ENCODE data around the gene SEMA3E.
"Not testable (repeated sequence)": the region's sequence is repeated elsewhere in the genome, so short reads cannot be mapped to it uniquely, and the experiment has no call there.

The SEMA3E gene

DNA sequence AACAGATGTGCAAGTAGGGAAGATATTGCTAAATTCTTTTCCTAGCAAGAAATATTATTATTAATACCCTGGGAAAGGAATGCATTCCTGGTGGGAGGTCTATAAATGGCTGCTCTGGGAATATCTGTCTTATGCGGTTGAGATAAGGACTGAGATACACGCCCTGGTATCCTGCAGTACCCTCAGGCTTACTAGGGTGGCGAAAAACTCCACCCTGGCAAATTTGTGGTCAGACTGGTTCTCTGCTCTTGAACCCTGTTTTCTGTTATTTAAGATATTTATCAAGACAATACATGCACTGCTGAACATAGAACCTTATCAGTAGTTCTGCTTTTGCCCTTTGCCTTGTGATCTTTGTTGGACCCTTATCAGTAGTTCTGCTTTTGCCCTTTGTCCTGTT, 96.4 kb downstream of the SEMA3E start:
- DNase-seq, result not testable (repeated sequence)

DNA sequence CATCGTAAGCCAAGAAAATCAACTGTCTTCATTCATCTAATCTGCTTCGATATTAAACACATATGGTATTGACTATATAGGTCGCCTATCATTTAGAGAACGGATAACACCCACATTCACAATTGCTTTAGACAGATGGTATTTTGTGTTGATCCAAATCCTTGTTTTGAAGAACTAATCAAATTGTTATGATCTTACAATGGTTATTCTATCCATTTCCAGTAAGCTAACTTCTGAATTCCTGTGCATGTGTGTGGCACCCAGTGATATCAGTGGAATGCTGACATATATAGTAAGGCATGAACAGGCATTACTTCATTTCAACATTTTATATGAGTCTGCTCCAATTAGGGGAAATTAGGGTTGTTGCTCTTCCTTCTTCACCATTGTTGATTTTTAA, 98.8 kb downstream of the SEMA3E start:
- DNase-seq, result no peak

DNA sequence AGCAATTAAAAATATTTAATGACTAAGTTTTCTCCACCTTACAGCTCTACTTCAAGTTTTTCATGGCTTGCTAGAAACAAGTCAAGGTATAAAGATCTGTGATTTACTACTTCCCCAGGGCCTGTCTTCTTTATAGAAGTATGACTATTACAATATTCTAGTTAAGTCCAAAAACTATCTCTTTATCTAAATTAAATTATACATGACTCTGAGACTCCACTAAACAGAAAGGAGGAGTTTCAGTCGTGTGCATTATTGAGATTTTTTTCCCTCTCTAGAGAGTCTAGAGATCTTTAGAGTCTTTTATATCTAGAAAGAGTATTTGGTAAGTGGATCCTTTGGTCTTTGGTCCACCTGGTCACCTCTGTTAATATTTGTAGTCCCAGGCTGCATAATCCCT, 100.7 kb downstream of the SEMA3E start:
- no peak for DNase-seq

DNA sequence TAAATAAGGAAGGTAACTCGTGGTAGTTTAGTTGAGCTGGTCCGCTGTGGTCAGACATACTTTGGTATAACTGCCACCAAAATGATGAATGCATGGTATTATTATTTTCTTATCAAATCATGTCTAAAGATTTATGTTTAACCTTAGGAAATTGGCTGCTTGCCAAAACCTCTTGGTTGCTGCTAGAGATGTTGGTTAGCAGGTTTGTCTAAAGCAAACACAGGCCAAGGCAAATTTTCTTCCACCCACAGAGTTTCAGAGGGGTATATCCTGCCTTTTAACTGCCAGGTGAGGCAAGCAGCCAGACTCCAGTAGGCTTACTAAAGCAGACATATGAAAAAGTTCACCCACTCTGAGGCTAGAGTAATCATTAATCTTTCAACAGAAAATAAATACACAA, 101.4 kb downstream of the SEMA3E start:
- no peak for DNase-seq

DNA sequence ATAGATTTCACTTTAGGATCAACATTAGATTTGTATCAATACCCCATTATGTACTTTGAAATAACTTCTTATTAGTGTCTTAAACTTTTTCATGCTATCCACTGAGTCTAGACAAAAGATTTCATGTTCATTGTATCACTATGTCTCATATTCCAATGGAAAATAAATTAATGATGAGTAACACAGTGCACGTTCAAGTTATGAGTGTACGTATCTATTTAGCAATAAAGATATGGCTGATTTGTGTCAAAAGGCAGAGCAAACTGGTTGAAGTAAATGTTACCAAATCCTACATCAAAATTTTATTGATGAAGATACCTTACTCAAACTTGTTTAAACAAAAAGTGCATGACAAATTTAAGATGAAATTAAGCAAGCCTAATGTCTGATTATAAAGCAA, 102.4 kb downstream of the SEMA3E start:
- DNase-seq, result no peak

DNA sequence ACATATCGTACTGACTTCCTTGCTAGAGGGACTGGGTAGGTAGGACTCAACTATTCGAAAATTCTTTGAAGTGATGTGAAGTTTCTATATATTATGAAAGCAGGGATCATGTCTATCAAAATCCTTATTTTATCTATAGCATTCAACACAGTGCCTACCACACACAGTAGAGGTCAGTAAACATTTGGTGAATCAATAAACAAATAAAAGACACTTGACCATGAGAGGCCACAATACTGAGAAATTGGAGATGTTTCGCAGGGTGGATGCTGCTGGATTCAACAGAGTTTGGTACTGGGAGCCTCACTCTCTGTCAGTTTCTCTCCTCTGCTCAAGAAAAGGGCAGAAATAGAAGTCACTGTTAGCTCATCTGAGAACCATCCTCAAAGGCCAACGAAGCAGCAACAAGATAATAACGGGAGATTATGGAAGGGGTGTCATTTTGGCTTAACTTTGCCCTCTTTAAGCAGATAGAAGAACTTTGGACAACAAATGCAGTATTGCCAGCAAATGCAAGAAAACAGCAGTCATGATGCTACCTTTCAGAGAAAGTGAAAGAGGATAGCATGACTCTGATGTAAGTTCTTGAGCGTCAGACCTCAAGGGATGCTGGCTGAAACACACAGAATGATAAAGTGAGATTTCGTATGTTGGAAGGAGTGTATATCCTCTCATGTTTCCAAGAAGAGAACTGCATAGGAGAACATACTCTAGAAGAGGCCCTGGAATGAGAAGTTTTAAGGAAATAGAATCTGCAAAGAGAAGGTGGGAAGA, 107.6 kb downstream of the SEMA3E start:
- no peak for DNase-seq

DNA sequence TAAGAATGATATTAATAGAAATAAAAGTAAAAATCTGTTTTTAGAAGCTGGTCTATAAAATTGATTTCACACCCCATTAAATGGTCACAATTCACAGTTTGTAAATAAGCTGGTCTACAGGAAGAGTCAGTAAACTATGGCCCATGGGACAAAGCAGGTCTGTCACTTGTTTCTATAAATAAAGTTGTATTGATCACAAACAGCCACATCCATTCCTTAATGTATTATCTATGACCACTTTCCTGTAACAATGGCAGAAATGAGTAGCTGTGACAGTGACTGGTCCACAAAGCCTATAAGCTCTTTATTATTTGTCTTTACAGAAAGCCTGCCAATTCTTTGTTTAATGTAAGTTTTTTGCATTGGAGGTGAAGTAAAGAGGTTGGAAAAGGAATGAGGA, 114.5 kb downstream of the SEMA3E start:
- no peak for DNase-seq

DNA sequence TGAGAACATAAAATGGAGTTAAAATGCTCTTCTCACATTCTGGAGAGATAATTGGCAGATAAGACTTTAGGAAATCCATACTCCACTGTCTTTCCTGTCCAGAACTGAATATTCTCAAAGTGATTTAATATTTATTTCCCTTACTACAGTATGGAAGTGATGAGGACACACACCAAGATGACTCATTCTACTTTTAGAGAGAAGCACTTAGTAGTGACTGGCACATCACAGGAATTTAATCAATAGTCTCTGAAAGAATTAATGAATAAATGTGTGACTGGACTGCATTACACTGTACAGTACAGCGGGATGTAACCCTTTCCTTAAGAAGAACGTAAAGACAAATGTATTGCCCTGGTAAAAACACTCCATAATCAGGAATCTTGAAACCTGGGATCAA, 116.7 kb downstream of the SEMA3E start:
- DNase-seq, result no peak

DNA sequence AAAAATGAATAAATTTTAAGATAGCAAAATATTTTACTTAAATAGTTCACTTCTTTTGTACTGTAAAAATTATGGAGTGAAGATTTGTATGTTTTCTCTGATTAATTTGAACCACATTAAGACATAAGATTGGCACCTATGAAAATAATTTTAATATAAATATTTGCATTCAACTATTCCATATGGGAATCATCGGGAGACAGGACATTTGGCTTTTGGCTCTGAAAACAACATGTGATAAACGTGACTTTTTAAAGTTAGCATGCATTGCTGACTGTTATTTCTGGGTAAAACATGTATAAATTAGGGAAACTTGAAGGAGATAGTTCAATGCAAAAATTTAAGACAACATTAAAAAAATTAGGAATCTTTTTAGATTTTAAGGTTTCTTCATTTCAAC, 117.2 kb downstream of the SEMA3E start:
- no peak for DNase-seq

DNA sequence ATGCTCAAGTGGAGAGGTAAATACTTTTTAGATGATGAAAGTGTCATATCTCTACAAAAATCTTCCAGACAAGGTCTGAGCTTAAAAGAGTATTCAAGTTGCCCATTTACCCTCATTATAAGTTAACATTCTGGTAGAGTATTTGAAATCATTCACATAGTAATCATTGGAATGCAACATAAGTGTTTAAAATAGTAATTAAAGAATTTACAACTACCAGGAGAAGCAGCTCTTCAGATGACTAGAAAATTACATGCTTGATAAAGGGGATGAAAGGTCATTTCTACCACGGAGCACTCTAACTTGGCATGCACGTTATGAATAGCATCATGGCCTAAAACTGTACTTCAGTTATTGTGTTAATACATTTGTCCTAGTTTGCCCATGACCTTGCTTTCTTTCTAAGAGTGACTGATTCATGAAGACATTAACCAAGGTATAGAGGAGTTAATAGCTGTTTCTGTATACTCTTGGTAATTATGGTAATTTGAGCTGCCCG, 120.0 kb downstream of the SEMA3E start:
- DNase-seq, result no peak

DNA sequence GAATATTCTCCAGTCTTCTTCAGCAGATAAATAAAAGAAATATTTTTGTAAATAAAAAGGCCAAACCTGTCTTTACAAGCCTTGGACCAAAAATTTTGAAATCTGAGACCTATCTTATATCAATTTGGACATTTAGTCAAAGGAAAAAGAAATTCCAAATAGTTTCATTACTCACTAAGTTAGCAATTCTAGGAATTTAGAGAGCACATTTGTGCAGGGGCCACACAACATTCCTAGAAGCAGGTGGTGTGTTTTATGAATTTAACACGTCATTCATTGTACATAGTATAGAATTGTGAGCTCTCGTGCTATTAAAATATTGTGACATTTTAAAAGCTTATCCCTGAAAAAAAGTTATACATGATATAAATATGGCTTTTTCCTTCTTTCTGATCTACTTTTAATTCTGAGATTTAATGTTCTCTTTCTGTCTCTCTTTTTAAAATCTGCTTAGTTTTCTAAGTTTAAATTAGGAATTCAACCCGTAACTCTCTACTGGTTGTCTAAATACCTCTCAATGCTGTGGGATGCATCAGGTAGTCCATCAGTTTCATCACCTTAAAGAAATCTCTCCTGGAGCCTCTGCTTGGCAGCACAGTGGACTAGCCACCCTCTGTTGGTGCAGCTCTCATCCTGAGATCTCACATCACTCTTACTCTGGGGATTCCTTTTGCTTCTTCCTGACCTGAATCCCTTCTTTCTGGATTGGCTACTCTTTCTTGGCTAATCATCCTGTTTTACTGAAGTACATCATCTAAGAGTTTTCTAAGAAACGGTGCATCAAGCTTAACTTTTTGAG, 124.5 kb downstream of the SEMA3E start:
- DNase-seq, result no peak

DNA sequence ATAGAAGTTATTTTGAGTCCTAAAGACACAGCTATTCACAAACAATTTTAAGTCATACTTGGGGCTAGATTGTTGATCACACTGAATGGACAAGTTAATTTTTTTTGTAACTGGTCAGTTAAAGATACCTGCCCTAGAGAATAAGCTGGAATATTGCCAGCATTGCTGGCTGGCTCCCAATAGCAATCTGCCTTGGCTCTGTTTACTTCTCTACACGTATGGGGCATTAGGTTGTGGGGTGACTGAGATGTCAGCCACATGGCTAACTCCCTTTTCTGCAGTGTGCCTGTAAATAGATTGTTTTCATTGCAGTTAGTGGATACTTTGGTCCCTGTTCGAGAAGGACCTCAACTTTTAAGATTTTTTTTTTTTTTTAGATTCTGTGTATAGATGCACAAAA, 128.2 kb downstream of the SEMA3E start:
- DNase-seq, result no peak

DNA sequence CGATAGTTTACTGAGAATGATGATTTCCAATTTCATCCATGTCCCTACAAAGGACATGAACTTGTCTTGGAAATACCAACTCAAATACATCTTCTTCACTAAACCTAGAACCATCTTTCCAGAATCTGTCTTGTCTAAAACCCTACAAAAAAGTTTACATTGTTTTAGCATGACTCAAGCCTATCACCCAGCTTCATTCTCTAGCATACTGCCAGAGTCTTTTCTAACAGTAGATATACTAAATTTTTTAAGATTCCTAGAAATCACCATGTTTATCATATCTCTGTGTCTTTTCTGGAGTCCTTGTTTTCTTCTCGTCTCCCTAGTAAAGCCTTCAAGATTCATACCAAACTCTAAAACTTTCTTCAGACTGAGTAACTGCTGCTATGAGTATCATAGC, 129.7 kb downstream of the SEMA3E start:
- DNase-seq, result no peak

DNA sequence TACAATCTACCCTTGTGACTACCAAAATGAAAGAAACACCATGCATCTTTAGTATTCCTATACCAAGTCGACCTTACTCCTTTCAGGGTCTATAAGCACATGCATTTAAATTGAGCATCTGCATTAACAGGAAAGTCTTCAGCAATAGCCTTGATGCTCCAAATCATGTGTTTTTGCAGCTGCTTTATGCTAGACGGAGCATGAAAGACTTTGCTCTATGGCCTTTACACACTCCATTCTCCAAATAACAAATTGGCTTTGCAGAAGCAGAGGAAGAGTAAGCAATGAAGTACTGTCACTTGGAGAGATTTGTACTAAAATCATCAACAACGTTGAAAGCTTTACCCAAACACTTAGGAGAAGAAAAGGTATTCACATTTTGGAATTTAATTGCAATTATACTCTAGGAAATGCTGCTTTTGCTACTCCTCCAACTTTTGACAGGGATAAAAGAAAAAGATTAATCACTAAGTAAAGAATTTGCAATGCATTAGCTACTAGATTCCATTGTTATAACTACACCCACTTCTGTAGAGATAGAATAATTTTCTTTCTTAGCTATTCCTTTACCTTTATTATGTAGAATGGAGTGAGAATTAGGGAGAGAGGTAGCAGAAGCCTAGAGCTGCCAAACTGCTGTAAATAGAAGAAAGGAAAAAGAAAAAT, 131.8 kb downstream of the SEMA3E start:
- DNase-seq, result no peak

DNA sequence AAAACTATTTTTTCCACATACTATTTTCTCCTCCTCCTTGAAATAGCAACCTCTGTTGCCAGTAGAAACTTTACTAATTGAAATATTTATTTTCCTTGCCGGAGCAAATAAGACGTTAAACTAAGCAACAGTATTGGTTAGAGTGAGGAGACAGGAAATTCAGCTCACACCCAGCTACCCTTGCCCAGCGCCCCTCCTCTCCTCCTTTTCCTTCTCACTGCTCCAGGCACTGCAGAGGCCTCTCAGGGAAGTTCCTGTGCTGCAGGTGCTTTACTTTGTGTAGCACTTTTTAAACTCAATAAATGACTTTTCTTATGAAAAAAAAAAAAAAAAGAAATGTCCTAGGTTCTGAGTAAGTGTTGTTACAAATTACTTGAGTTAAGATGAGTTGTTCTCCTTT, 134.0 kb downstream of the SEMA3E start:
- DNase-seq, result no peak

DNA sequence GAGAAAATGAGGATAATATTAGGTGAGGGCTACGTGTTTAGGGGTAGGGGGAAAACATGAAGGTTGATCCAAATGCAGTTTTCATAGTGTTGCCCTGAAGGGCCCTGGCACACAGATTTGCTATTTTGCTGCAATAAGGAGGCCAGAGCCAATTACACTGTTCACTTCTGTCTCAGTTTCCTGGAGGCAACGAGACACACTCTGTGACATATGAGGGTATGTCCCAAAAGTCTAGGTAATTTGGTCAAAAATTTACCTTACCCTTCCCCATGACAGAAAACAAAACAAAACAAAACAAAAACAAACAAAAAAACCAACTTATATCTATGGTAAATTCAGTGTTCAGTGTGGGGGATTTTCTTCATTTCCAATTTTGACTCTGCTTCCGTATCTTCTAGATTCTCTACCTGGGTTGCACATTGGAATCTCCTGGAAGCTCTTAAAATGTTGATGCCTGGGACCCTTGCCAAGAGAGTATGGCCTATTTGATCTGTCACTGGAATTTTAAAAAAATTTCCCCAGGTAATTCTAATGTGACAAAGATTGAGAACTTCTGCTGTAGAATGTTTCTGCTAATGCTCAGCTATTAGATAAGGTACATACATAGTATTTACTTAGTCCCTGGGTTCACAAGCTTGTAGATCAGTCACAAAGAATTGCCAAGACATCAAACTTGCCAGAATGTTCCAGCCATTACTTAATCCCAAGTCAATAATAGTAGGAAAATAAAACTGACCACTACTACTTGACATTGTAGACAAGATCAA, 139.5 kb downstream of the SEMA3E start:
- DNase-seq, result no peak

DNA sequence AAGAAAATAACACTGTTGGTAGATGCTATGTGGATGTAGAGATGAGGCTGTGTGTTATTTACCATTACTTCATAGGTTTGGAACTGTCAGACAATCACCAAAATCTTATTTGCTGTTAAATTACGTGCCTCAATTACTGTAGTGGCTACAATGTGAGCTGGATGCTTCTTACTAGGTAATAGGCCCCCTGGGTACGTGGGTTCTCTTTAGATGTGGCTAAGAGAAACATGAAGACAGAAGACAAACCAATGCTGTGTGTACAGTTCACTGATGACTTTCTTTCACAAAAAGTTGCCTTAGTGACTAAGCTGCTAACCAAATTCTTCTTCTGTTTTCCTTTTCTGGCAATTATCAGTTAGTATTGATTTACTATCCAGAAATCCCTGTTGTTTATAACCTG, 144.6 kb downstream of the SEMA3E start:
- no peak for DNase-seq

DNA sequence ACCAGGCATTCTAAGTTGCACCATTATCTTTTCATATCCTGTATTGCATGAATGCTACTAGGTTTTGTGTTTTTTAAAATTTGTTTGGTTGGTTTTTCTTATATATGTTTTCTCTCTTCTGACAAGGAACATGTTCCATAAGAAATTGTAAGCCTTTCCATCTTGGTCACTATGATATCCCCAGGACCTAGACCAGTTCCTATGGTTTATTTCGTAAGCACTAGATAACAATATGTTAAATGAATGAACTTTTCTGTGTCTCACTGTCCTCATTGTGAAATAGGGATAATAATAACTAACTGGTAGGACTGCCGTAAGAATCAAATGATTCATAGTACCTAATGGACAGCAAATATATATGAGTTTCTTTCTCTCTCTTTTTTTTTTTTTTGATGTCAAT, 146.3 kb downstream of the SEMA3E start:
- DNase-seq, result no peak

DNA sequence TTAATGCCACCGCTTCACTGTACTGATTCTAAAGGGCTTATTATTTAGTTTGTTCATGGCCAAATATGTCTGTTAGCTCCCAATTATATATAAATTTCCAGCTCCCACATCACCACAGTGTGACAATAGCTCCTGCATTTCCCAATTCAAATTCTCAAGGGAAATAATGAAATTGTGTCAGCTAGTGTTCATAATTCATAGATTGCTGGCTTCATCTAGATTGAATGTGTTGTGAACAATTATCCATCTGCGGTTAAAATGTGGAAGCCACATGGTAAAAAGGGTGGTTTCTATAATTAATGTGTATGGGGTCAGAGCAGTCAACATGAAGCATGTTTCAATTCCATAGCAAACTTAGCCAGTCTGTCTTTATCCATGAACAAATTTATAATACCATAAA, 154.3 kb downstream of the SEMA3E start:
- no peak for DNase-seq

DNA sequence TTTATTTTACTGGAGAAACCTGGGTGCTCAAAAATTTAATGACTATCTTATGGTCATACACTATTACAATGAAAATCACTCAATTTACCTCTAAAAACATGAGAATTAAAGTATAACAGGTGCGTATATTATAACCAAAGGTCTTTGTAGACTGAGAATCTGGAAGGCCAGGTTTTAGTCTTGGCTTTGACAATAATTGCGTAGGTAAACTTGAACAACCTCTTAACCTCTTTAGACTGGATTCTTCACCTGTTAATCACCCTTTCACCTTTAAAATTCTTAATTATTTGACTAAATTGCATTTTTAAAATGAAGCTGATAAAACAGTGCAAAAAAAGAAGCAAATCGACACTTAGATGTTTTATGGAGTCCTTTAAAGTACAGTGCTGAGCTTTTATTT, 156.1 kb downstream of the SEMA3E start:
- DNase-seq, result no peak

DNA sequence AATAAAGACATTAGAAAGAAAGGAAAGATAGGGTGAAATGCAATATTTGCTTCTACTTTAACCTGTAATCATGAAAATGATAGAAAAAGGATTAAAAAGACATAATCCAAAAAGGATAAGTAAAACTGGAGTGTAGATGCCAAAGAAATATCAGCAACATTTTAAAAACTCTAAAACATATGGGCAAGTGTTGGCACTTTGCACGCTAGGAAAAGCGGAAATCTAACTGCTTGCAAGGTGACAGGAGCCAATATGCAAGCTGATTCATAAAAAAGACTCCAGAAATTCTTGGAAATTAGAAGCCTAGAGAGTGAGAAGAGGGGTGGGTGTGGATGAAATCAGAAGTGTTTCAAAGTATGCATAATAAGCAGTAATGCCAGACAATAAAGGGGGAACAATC, 161.1 kb downstream of the SEMA3E start:
- no peak for DNase-seq

DNA sequence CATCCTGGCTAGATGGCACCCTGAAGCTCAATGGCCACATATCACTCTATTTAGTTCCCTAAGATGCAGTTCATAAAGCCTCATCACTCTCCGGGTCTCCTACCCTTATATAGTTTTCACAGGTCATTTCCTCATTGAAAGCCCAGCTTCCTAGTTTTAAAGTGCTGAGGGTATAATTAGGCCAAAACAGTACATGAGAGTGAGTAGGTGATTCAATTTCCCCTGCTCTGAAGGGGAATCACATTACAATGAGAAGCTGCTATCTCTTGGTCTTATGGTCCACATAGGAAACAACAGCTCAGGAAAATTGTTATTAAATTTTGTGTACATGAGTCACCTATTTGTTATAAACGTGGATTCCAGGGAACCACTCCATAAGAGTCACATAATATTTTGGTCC, 162.0 kb downstream of the SEMA3E start:
- no peak for DNase-seq

DNA sequence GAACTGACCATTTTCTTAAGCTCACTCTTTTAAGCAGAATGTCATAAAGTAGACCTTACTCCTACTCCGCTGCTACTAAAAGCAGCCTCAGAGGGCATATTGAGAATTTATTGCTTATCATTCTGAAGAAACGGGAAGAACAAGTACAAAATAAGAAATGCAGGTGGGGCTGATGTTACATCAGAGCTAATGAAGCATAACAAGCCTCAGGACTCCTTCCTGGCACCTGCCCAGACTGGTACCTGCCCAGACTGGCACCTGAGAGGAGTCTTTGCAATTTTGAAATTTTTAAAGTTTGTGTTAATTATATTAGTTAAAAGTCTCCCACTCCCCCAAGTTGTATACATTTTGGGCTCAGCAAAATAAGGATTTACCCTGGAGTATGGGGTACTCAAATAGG, 162.4 kb downstream of the SEMA3E start:
- no peak for DNase-seq

All from C1 segment of cervical spinal cord (tissue), 14 donors.